ENCODE data around the gene ZNF302. TPM values are rescaled to one million over a fixed set of nuclear protein-coding genes. Genes with fewer than 3 reads are reported as not detected.

The ZNF302 gene
- total and polyA plus RNA-seq, 8 donors = 23.8 to 94.2 (median 80.6) TPM

DNA sequence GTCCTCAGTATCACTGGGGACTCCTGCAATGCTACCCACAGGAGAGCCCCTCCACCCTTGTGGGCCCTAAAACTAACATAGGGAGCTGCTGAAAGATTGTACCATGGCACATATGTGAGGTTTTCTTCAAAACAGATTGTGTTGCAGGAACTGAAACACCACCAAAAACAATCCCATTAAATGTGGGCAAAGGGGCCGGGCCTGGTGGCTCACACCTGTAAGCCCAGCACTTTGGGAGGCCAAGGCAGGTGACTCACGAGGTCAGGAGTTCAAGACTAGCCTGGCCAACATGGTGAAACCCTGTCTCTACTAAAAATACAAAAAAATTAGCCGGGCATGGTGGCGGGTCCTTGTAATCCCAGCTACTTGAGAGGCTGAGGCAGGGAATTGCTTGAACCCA, 35.2 kb upstream of the ZNF302 start:
- TF ChIP-seq, protein P1, sequence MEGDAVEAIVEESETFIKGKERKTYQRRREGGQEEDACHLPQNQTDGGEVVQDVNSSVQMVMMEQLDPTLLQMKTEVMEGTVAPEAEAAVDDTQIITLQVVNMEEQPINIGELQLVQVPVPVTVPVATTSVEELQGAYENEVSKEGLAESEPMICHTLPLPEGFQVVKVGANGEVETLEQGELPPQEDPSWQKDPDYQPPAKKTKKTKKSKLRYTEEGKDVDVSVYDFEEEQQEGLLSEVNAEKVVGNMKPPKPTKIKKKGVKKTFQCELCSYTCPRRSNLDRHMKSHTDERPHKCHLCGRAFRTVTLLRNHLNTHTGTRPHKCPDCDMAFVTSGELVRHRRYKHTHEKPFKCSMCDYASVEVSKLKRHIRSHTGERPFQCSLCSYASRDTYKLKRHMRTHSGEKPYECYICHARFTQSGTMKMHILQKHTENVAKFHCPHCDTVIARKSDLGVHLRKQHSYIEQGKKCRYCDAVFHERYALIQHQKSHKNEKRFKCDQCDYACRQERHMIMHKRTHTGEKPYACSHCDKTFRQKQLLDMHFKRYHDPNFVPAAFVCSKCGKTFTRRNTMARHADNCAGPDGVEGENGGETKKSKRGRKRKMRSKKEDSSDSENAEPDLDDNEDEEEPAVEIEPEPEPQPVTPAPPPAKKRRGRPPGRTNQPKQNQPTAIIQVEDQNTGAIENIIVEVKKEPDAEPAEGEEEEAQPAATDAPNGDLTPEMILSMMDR (IDR thresholded peaks at IDR 0.05) = no peak
- H3K36me3 ChIP-seq = no peaks in the 10 kb centered on the region

DNA sequence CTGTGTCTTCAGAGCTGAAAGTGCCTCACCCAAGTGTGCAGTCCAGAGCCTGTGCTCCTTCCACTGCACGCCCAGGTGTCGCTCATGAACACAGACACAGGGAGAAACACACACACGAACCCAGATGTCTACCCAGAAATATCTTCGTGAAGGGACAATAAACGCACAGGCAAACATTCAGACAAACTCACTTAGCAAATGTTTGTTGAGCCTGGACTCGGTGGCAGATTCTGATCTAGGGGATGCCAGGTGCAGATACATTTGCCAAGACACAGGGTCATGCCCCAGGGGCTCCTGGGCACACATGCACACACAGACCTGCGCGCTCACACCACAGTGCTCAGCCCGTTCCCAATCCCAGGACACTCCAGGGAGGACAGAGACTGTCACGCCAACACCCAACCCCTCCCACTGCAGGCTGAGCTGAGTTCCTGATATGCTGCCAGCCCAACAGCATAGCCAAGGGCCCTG, 32.5 kb upstream of the ZNF302 start:
- no peaks in the 10 kb centered on the region for H3K4me1 ChIP-seq
- TF ChIP-seq, protein P1 (IDR thresholded peaks at IDR 0.05) = no peak
- no peaks in the 10 kb centered on the region for H3K36me3 ChIP-seq
- ATAC-seq (no peak), DNase-seq (no peak)
- no peak overlapping the region for H3K4me3 ChIP-seq
- intact Hi-C loops (cut with DNase I) = loop anchor here in 1 of 2 donors (10.0 kb wide), 1 partner anchor 60 kb away; no protein-coding TSS in a partner anchor
- no peaks in the 10 kb centered on the region for H3K27me3 ChIP-seq
- no peak overlapping the region for H3K27ac ChIP-seq
- no peaks in the 10 kb centered on the region for H3K9me3 ChIP-seq

More for the DNA sequence above, 35.2 kb upstream of the ZNF302 start:
- Histone ChIP-seq H3K4me3 (no peak overlapping the region), H3K4me1 (no peaks in the 10 kb centered on the region), H3K27ac (no peak overlapping the region), H3K27me3 (no peaks in the 10 kb centered on the region), H3K9me3 (no peaks in the 10 kb centered on the region)
- ATAC-seq = no peak
- intact Hi-C loops (cut with DNase I) = loop anchor here in 1 of 2 donors (10.0 kb wide), 1 partner anchor 63 kb away; no protein-coding TSS in a partner anchor
- DNase-seq = no peak

GRCh38 chr19:34645551-34645950, 31.9 kb upstream of the ZNF302 start:
- no peak overlapping the region for H3K4me3 ChIP-seq
- no peaks in the 10 kb centered on the region for H3K9me3 ChIP-seq
- no peaks in the 10 kb centered on the region for H3K4me1 ChIP-seq
- no peaks in the 10 kb centered on the region for H3K36me3 ChIP-seq
- TF ChIP-seq, protein P1 (IDR thresholded peaks at IDR 0.05) = no peak
- no peak for ATAC-seq
- intact Hi-C loops (cut with DNase I) = loop anchor here in 1 of 2 donors (10.0 kb wide), 1 partner anchor 59 kb away; no protein-coding TSS in a partner anchor
- DNase-seq = no peak
- H3K27me3 ChIP-seq = no peaks in the 10 kb centered on the region
- no peak overlapping the region for H3K27ac ChIP-seq

DNA sequence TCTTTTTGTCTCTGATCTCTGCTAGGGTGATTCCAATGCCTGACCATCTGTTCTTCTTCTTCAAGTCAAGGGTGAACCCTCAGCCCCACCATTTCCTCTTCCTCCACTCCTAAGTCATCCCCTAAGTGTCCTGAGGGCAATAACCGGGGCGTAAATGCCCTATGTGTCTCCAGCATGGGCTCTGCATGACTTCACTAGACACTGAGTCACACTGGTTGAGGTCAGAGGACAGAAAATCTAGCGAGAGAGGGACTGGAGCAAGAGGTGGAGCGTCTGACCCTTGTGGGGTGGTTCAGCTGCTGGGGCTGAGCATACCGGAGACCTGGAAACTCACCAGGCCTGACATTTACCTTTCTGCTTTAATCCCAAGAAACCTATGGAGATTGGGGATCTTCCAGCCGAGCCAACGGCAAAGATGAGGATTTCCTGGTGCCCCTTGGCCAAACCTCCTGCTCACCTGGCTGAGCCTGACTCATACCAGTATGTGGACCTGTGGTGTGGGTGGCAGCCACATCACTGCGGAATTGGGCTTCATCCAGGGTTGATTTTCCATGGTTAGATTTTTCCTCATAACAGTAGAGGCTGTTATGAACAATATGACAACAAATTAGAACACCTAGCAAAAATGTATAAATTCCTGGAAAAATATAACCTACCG, 27.5 kb upstream of the ZNF302 start:
- DNase-seq = no peak
- Histone ChIP-seq H3K27me3 (no peaks in the 10 kb centered on the region), H3K27ac (no peak overlapping the region), H3K9me3 (peaks cover 0 to 7% of the 10 kb centered on the region in 2 donors), H3K4me3 (no peak overlapping the region), H3K36me3 (no peaks in the 10 kb centered on the region), H3K4me1 (no peaks in the 10 kb centered on the region)
- intact Hi-C loops (cut with DNase I) = loop anchor here in 1 of 2 donors (10.0 kb wide), 1 partner anchor 55 kb away; no protein-coding TSS in a partner anchor
- no peak for ATAC-seq
- TF ChIP-seq, protein P1 (IDR thresholded peaks at IDR 0.05) = no peak

DNA sequence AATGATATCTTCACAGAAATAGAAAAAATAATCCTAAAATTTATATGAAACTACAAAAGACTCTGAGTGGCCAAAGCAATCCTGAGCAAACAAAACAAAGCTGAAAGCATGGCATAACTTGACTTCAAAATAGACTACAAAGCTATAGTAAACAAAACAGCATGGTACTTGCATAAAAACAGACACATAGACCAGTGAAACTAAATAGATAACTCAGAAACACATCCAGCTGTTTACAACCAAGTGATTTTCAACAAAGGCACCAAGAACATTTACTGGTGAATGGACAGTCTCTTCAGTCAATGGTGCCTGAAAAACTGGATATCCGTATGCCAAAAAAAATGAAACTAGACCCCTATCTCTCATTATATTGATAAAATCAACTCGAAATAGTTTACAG, 25.7 kb upstream of the ZNF302 start:
- Histone ChIP-seq H3K9me3 (peaks cover 0 to 7% of the 10 kb centered on the region in 2 donors), H3K36me3 (no peaks in the 10 kb centered on the region), H3K27ac (no peak overlapping the region), H3K4me1 (no peaks in the 10 kb centered on the region), H3K27me3 (no peaks in the 10 kb centered on the region), H3K4me3 (no peak overlapping the region)
- TF ChIP-seq, protein P1 (IDR thresholded peaks at IDR 0.05) = no peak
- DNase-seq (no peak), ATAC-seq (no peak)
- intact Hi-C loops (cut with DNase I) = no loop called here
